Measurements from ENCODE around the gene COL23A1.

COL23A1 gene

GRCh38 chr5:178279723-178280438, 310.3 kb downstream of the COL23A1 start (continued):
- peak; percentile 50; the same call in 1 of the 2 replicates for TF ChIP-seq ZBTB48 (tag by site-specific recombination; IDR thresholded peaks at IDR 0.05)
- TF ChIP-seq ZNF202 (tag by site-specific recombination; IDR thresholded peaks at IDR 0.05; ENCODE audit: borderline replicate concordance) = no peak
- peak; percentile 53; the same call in 1 of the 2 replicates for TF ChIP-seq ZBTB17 (tag by site-specific recombination; IDR thresholded peaks at IDR 0.05)
- TF ChIP-seq ZSCAN4 (tag by site-specific recombination; IDR thresholded peaks at IDR 0.05) = no peak
- no peak for TF ChIP-seq MZF1 (tag by site-specific recombination; IDR thresholded peaks at IDR 0.05; ENCODE audit: borderline replicate concordance)
- TF ChIP-seq ZNF560 (tag by site-specific recombination; IDR thresholded peaks at IDR 0.05; ENCODE audit: borderline replicate concordance) = no peak
- no peak for TF ChIP-seq OVOL3 (tag by site-specific recombination; IDR thresholded peaks at IDR 0.05)
- TF ChIP-seq CTCF (tag by site-specific recombination; IDR thresholded peaks at IDR 0.05) = peak; percentile 91
- TF ChIP-seq ZNF654 (tag by site-specific recombination; IDR thresholded peaks at IDR 0.05; ENCODE audit: low read depth) = peak; percentile 93
- no peak for TF ChIP-seq ZBTB44 (tag by site-specific recombination; IDR thresholded peaks at IDR 0.05)
- TF ChIP-seq ZNF830 (tag by site-specific recombination; IDR thresholded peaks at IDR 0.05; ENCODE audit: low read depth) = no peak
- no peak for TF ChIP-seq ZNF280C (tag by site-specific recombination; IDR thresholded peaks at IDR 0.05)
- TF ChIP-seq ZNF768 (tag by site-specific recombination; IDR thresholded peaks at IDR 0.05) = no peak
- no peak for TF ChIP-seq ZBTB21 (tag by site-specific recombination; IDR thresholded peaks at IDR 0.05)
- TF ChIP-seq ZNF26 (tag by site-specific recombination; IDR thresholded peaks at IDR 0.05) = no peak
- TF ChIP-seq KLF8 (tag by site-specific recombination; IDR thresholded peaks at IDR 0.05) = no peak
- TF ChIP-seq SCRT2 (tag by site-specific recombination; IDR thresholded peaks at IDR 0.05) = 0 out of 2 replicates have a peak, but pooled peaks have one; percentile 46
- TF ChIP-seq ZNF792 (tag by site-specific recombination; IDR thresholded peaks at IDR 0.05) = no peak
- TF ChIP-seq ZBTB26 (tag by site-specific recombination; optimal IDR thresholded peaks at IDR 0.05) = peak; percentile 18
- TF ChIP-seq ZNF248 (tag by site-specific recombination; IDR thresholded peaks at IDR 0.05) = no peak
- no peak for TF ChIP-seq ZNF19 (tag by site-specific recombination; IDR thresholded peaks at IDR 0.05; ENCODE audit: low read depth)
- TF ChIP-seq FEZF1 (tag by site-specific recombination; IDR thresholded peaks at IDR 0.05) = no peak
- TF ChIP-seq ZFP37 (tag by site-specific recombination; IDR thresholded peaks at IDR 0.05) = 0 out of 2 replicates have a peak, but pooled peaks have one; percentile 25
- TF ChIP-seq ZNF660 (tag by site-specific recombination; IDR thresholded peaks at IDR 0.05) = peak; percentile 99
- TF ChIP-seq KLF7 (tag by site-specific recombination; IDR thresholded peaks at IDR 0.05; ENCODE audit: borderline replicate concordance) = no peak

Data from HEK293 (cell line).